IMR-90 (cell line): Measurements from ENCODE around the gene OSM. TPM values are rescaled to one million over a fixed set of nuclear protein-coding genes. Genes with fewer than 3 reads are reported as not detected.

Experiments
- ATAC-seq: fragments of 200-7000 bp; cut with Tn5 transposase; 2 replicates; pipeline ENCODE4 v1.9.1; 2020; ENCODE audit warnings: low read depth, mild to moderate bottlenecking, moderate library complexity
- BruUV-seq: library from RNA; stranded (reverse); fragments of 400-500 nt; replicated peaks from 2 replicates; lab custom pipeline; 2021; lab: Mats Ljungman, UMichigan
- CTCF ChIA-PET: fragments of 300-600 bp; formaldehyde crosslinking; extraction: SDS; loops from one replicate; lab custom pipeline; 2021; ENCODE audit warnings: antibody characterized with exemption; lab: Yijun Ruan, JAX
- POLR2A ChIA-PET: fragments of 300-600 bp; sonication (Branson Sonifier 250); formaldehyde crosslinking; loops from one replicate; lab custom pipeline; 2022; ENCODE audit warnings: antibody characterized with exemption; ENCODE audit not compliant: unreplicated experiment; lab: Charles Lee
- DNase-seq: peaks from one replicate; pipeline ENCODE4 v3.0.0; 2013
- H2AFZ ChIP-seq: replicated peaks from 2 replicates; pipeline ENCODE3; 2013; ENCODE audit warnings: low read length, mild to moderate bottlenecking; ENCODE audit not compliant: poor library complexity
- H2AK5ac ChIP-seq: 2 replicates; pipeline ENCODE4 v1.6.1; 2013; ENCODE audit warnings: low read depth, low read length, inconsistent platforms
- H2AK9ac ChIP-seq: replicated peaks from 2 replicates; pipeline ENCODE3; 2013; ENCODE audit warnings: mild to moderate bottlenecking, low read depth, low read length, moderate library complexity; ENCODE audit not compliant: poor library complexity
- H2BK120ac ChIP-seq: 2 replicates; pipeline ENCODE4 v1.6.1; 2013; ENCODE audit warnings: low read depth, low read length, inconsistent platforms
- H2BK15ac ChIP-seq: 3 replicates; pipeline ENCODE4 v1.6.1; 2013; ENCODE audit warnings: low read depth, low read length, inconsistent platforms
- H2BK20ac ChIP-seq: 2 replicates; pipeline ENCODE4 v1.6.1; 2013; ENCODE audit warnings: low read depth, mild to moderate bottlenecking, inconsistent platforms, low read length, moderate library complexity
- H2BK5ac ChIP-seq: 2 replicates; pipeline ENCODE4 v1.6.1; 2013; ENCODE audit warnings: mild to moderate bottlenecking, low read depth, low read length, inconsistent platforms; ENCODE audit not compliant: poor library complexity, severe bottlenecking
- H3K14ac ChIP-seq: replicated peaks from 2 replicates; pipeline ENCODE4 v1.6.1; 2013; ENCODE audit warnings: low read depth, low read length, inconsistent platforms
- H3K18ac ChIP-seq: 2 replicates; pipeline ENCODE4 v1.6.1; 2013; ENCODE audit warnings: low read depth, low read length, control low read depth
- H3K23ac ChIP-seq: 2 replicates; pipeline ENCODE4 v1.6.1; 2013; ENCODE audit warnings: low read depth, low read length, inconsistent platforms
- H3K27ac ChIP-seq: 2 replicates; pipeline ENCODE4 v1.5.1; 2013; ENCODE audit warnings: mild to moderate bottlenecking, control low read depth, low read length; ENCODE audit not compliant: insufficient read depth
- H3K27me3 ChIP-seq: 2 replicates; pipeline ENCODE4 v1.6.1; 2013; ENCODE audit warnings: low read length; ENCODE audit not compliant: control insufficient read depth, insufficient read depth
- H3K36me3 ChIP-seq: 2 replicates; pipeline ENCODE4 v1.6.1; 2013; ENCODE audit warnings: low read length, mixed read lengths; ENCODE audit not compliant: control insufficient read depth, insufficient read depth
- H3K4ac ChIP-seq: 2 replicates; pipeline ENCODE4 v1.6.1; 2013; ENCODE audit warnings: low read depth, low read length, inconsistent platforms
- H3K4me1 ChIP-seq: 2 replicates; pipeline ENCODE4 v1.6.1; 2013; ENCODE audit warnings: low read length, mixed read lengths; ENCODE audit not compliant: control insufficient read depth, insufficient read depth
- H3K4me2 ChIP-seq: 2 replicates; pipeline ENCODE4 v1.6.1; 2013; ENCODE audit warnings: low read depth, mild to moderate bottlenecking, control low read depth, low read length, moderate library complexity
- H3K4me3 ChIP-seq: 2 replicates; pipeline ENCODE4 v1.5.1; 2013; ENCODE audit warnings: low read depth, mild to moderate bottlenecking, control low read depth, low read length, moderate library complexity; ENCODE audit not compliant: insufficient read depth
- H3K56ac ChIP-seq: 2 replicates; pipeline ENCODE4 v1.6.1; 2013; ENCODE audit warnings: low read length, inconsistent platforms; ENCODE audit not compliant: insufficient read depth; ENCODE audit errors: extremely low read depth
- H3K79me1 ChIP-seq, 2 experiments: 2 replicates each; pipeline ENCODE4 v1.6.1; 2013; ENCODE audit warnings: low read length in 2 of 2, inconsistent platforms in 1 of 2, low read depth in 1 of 2
- H3K9ac ChIP-seq: 2 replicates; pipeline ENCODE4 v1.6.1; 2013; ENCODE audit warnings: low read depth, low read length, control low read depth
- H3K9me1 ChIP-seq: 2 replicates; pipeline ENCODE4 v1.6.1; 2013; ENCODE audit warnings: low read length, inconsistent platforms; ENCODE audit not compliant: insufficient read depth
- H3K9me3 ChIP-seq: 2 replicates; pipeline ENCODE4 v1.6.1; 2013; ENCODE audit warnings: low read length; ENCODE audit not compliant: control insufficient read depth, insufficient read depth
- H4K20me1 ChIP-seq: 2 replicates; pipeline ENCODE4 v1.6.1; 2013; ENCODE audit warnings: low read length, inconsistent platforms; ENCODE audit not compliant: insufficient read depth
- H4K5ac ChIP-seq: 2 replicates; pipeline ENCODE4 v1.6.1; 2013; ENCODE audit warnings: mild to moderate bottlenecking, low read depth, low read length, control low read depth
- H4K8ac ChIP-seq, 2 experiments: 2 replicates each; pipeline ENCODE4 v1.6.1; 2013; ENCODE audit warnings: low read depth in 2 of 2, low read length in 2 of 2, control low read depth in 1 of 2, inconsistent platforms in 1 of 2
- H4K91ac ChIP-seq: 2 replicates; pipeline ENCODE4 v1.6.1; 2013; ENCODE audit warnings: low read depth, low read length, inconsistent platforms; ENCODE audit not compliant: insufficient read depth
- CHD1 ChIP-seq: IDR thresholded peaks from 2 replicates; pipeline ENCODE4 v1.6.1; 2012; ENCODE audit warnings: low read depth, low read length, improper control_type of control experiment
- CTCF ChIP-seq: conservative IDR thresholded peaks from 2 replicates; pipeline ENCODE4 v1.5.1; 2012; ENCODE audit warnings: mild to moderate bottlenecking, low read depth, low read length, improper control_type of control experiment
- FOS ChIP-seq: fragments of 150-350 bp; IDR thresholded peaks from 2 replicates; pipeline ENCODE4 v1.6.1; 2016; ENCODE audit warnings: low read depth, low read length
- MAFK ChIP-seq: IDR thresholded peaks from 2 replicates; pipeline ENCODE4 v1.6.1; 2012; ENCODE audit warnings: low read depth, low read length, improper control_type of control experiment
- MAZ ChIP-seq: IDR thresholded peaks from 2 replicates; pipeline ENCODE4 v1.6.1; 2012; ENCODE audit warnings: low read depth, mild to moderate bottlenecking, low read length, improper control_type of control experiment, moderate library complexity, borderline replicate concordance
- MXI1 ChIP-seq: IDR thresholded peaks from 2 replicates; pipeline ENCODE4 v1.6.1; 2012; ENCODE audit warnings: low read depth, mild to moderate bottlenecking, low read length, moderate library complexity, borderline replicate concordance
- NFE2L2 ChIP-seq: fragments of 150-350 bp; IDR thresholded peaks from 2 replicates; pipeline ENCODE4 v1.6.1; 2016; ENCODE audit warnings: low read depth, mild to moderate bottlenecking, low read length
- RAD21 ChIP-seq: IDR thresholded peaks from 2 replicates; pipeline ENCODE4 v1.6.1; 2012; ENCODE audit warnings: low read length, improper control_type of control experiment
- RCOR1 ChIP-seq: IDR thresholded peaks from 2 replicates; pipeline ENCODE4 v1.6.1; 2012; ENCODE audit warnings: mild to moderate bottlenecking, low read length, improper control_type of control experiment; ENCODE audit not compliant: insufficient replicate concordance
- RFX5 ChIP-seq: IDR thresholded peaks from 2 replicates; pipeline ENCODE4 v1.8.0; 2012; ENCODE audit warnings: low read depth, mild to moderate bottlenecking, low read length, moderate library complexity
- USF2 ChIP-seq: fragments of 150-350 bp; IDR thresholded peaks from 2 replicates; pipeline ENCODE4 v1.6.1; 2017; ENCODE audit warnings: mild to moderate bottlenecking, antibody characterized with exemption, low read length, low read depth
- WGBS, 2 experiments: methylation state at CpG; one replicate each; pipeline versions ENCODE4 v1.1.5 to v1.1.7; 2013; ENCODE audit warnings: missing lambda C conversion rate in 2 of 2; ENCODE audit not compliant: insufficient read length in 1 of 2; ENCODE audit errors: extremely low coverage in 2 of 2; 5-methylcytosine and 5-hydroxymethylcytosine counted together
- dilution Hi-C: fragments of 300-500 bp; cut with HindIII; formaldehyde crosslinking; loops from one replicate; pipeline ENCODE4 v1.14.3; 2018; ENCODE audit warnings: low sequenced_read_pairs; ENCODE audit not compliant: unreplicated experiment
- in situ Hi-C: fragments of 300-500 bp; cut with MboI; formaldehyde crosslinking; loops from 3 replicates; pipeline ENCODE4 v1.14.3; 2019; ENCODE audit warnings: low sequenced_read_pairs, inconsistent platforms, mixed read lengths
- intact Hi-C: fragments of 100-400 bp; cut with micrococcal nuclease; formaldehyde crosslinking; loops from 2 replicates; pipeline ENCODE4 v1.10.0; 2022
- polyA plus RNA-seq, 3 experiments: library from polyadenylated mRNA; depleted of rRNA; stranded (reverse); fragments of >200 nt; gene quantifications; 2 replicates each; pipeline ENCODE4 v1.2.3, GENCODE V29; 2012; ENCODE audit warnings: low replicate concordance in 1 of 3
- total RNA-seq: library from RNA; depleted of rRNA; stranded (reverse); fragments of >200 nt; gene quantifications from 2 replicates; pipeline ENCODE4 v1.2.3, GENCODE V29; 2012
- TF ChIP-seq, protein P1 (sequence below): fragments of 150-350 bp; IDR thresholded peaks from 2 replicates; pipeline ENCODE4 v1.6.1; 2016; ENCODE audit warnings: low read depth, mild to moderate bottlenecking, low read length, moderate library complexity, borderline replicate concordance

OSM gene
- total and polyA plus RNA-seq, 2 of the 4 experiments (the other 2 are of a cell fraction), result not detected

DNA sequence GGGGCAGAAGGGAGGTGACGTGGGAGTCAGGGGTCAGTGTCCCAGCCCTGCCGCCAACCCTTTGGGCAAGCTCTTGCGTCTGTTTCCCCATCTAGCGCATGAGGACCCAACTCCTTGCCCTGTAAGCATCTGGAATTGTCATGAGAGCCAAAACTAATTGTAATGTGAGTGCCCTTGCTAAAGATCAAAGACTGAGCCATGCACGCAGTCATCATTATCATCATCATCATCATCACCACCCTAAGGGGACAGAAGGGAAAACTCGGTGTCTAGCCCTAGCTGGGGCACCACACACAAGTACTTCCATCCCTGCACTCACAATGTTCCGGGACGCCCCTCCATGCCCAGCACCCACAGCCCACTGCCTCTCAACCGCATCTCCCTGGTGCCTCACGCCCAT lies 22.6 kb downstream of the OSM start:
- Histone ChIP-seq H2AK9ac (peak overlapping the region; percentile 12), H4K91ac (peak overlapping the region; percentile 79; the same call in 1 of the 2 replicates), H3K23ac (peak overlapping the region; percentile 99; the same call in 1 of the 2 replicates), H3K79me1 (peaks cover 37 to 60% of the 10 kb centered on the region in 2 experiments), H3K27ac (peak overlapping the region; percentile 100), H4K20me1 (no peaks in the 10 kb centered on the region), H3K27me3 (no peaks in the 10 kb centered on the region), H3K14ac (peak overlapping the region; percentile 98), H2BK20ac (peak overlapping the region; percentile 20; the same call in 1 of the 2 replicates), H3K18ac (peak overlapping the region; percentile 100), H4K8ac (peak overlapping the region; percentile 94 to 96), H3K4me2 (peak overlapping the region; percentile 94), H2BK5ac (peak overlapping the region; percentile 94), H3K56ac (no peak overlapping the region), H2AFZ (no peak overlapping the region), H3K4me3 (peak overlapping the region; percentile 87; the same call in 1 of the 2 replicates), H3K9me1 (peaks cover 28% of the 10 kb centered on the region), H3K9me3 (no peaks in the 10 kb centered on the region), H2AK5ac (peak overlapping the region; percentile 94), H2BK120ac (peak overlapping the region; percentile 99; the same call in 1 of the 2 replicates), H3K4ac (peak overlapping the region; percentile 100), H3K9ac (peak overlapping the region; percentile 100), H3K4me1 (peaks cover 66% of the 10 kb centered on the region), H2BK15ac (0 out of 3 replicates have a peak overlapping the region, but pooled peaks have one; percentile 1), H3K36me3 (peaks cover 47% of the 10 kb centered on the region), H4K5ac (peak overlapping the region; percentile 100)
- POLR2A ChIA-PET, result interaction anchor here (0.6 to 0.7 kb wide), 2 partner anchors 39 to 146 kb away, joined by 3 read pairs; no protein-coding TSS in a partner anchor
- in situ Hi-C loops (no loop called here), dilution Hi-C loops (no loop called here), intact Hi-C loops (no loop called here)
- BruUV-seq, result no TSS peak
- 90% methylated on average over 8 of the region's 10 CpGs; no CpG with 5 or more reads in 1 of the 2 experiments for WGBS, 2 experiments
- TF ChIP-seq MXI1 (no peak), RAD21 (no peak), FOS (no peak), CHD1 (no peak), RCOR1 (no peak), MAFK (no peak), NFE2L2 (no peak), CTCF (no peak), USF2 (no peak), MAZ (no peak), RFX5 (no peak)
- TF ChIP-seq, protein P1, sequence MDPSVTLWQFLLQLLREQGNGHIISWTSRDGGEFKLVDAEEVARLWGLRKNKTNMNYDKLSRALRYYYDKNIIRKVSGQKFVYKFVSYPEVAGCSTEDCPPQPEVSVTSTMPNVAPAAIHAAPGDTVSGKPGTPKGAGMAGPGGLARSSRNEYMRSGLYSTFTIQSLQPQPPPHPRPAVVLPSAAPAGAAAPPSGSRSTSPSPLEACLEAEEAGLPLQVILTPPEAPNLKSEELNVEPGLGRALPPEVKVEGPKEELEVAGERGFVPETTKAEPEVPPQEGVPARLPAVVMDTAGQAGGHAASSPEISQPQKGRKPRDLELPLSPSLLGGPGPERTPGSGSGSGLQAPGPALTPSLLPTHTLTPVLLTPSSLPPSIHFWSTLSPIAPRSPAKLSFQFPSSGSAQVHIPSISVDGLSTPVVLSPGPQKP, result no peak
- ATAC-seq (no peak), DNase-seq (no peak)
- CTCF ChIA-PET, result no interaction called here
